HEK293T (cell line): ENCODE measurements around the gene RGS7.

Experiments
- ARNT ChIP-seq: fragments of 450-650 bp; IDR thresholded peaks from 2 replicates; pipeline ENCODE4 v1.6.1; 2017; ENCODE audit warnings: mild to moderate bottlenecking
- BHLHE40 ChIP-seq: fragments of 450-650 bp; IDR thresholded peaks from 2 replicates; pipeline ENCODE4 v1.6.1; 2016; ENCODE audit warnings: mild to moderate bottlenecking, moderate library complexity, borderline replicate concordance
- ELF4 ChIP-seq: fragments of 450-650 bp; IDR thresholded peaks from 2 replicates; pipeline ENCODE4 v1.6.1; 2017; ENCODE audit warnings: antibody characterized with exemption
- FOXA1 ChIP-seq: fragments of 450-650 bp; IDR thresholded peaks from 2 replicates; pipeline ENCODE4 v1.6.1; 2016; ENCODE audit warnings: mild to moderate bottlenecking
- FOXK2 ChIP-seq: fragments of 450-650 bp; IDR thresholded peaks from 2 replicates; pipeline ENCODE4 v1.6.1; 2016; ENCODE audit warnings: mild to moderate bottlenecking
- FOXM1 ChIP-seq: fragments of 450-650 bp; IDR thresholded peaks from 2 replicates; pipeline ENCODE4 v1.6.1; 2017; ENCODE audit warnings: mild to moderate bottlenecking, borderline replicate concordance
- HDGF ChIP-seq: fragments of 450-650 bp; IDR thresholded peaks from 2 replicates; pipeline ENCODE4 v1.6.1; 2017; ENCODE audit warnings: antibody characterized with exemption, borderline replicate concordance
- L3MBTL2 ChIP-seq: fragments of 450-650 bp; conservative IDR thresholded peaks from 2 replicates; pipeline ENCODE4 v1.6.1; 2016; ENCODE audit warnings: mild to moderate bottlenecking
- LEF1 ChIP-seq: fragments of 450-650 bp; IDR thresholded peaks from 2 replicates; pipeline ENCODE4 v1.6.1; 2017; ENCODE audit warnings: mild to moderate bottlenecking, borderline replicate concordance
- NFRKB ChIP-seq: fragments of 450-650 bp; IDR thresholded peaks from 2 replicates; pipeline ENCODE4 v1.6.1; 2016; ENCODE audit warnings: mild to moderate bottlenecking, moderate library complexity
- PKNOX1 ChIP-seq: fragments of 450-650 bp; IDR thresholded peaks from 2 replicates; pipeline ENCODE4 v1.6.1; 2016
- SP1 ChIP-seq: fragments of 450-650 bp; IDR thresholded peaks from 2 replicates; pipeline ENCODE4 v1.6.1; 2017
- SUZ12 ChIP-seq: fragments of 450-650 bp; IDR thresholded peaks from 2 replicates; pipeline ENCODE4 v1.6.1; 2016; ENCODE audit warnings: mild to moderate bottlenecking
- TARDBP ChIP-seq: fragments of 450-650 bp; IDR thresholded peaks from 2 replicates; pipeline ENCODE4 v1.6.1; 2016

- TF ChIP-seq PKNOX1 = no peak
- no peak for TF ChIP-seq NFRKB
- no peak for TF ChIP-seq ARNT
- no peak for TF ChIP-seq TARDBP
- TF ChIP-seq FOXM1 = no peak
- no peak for TF ChIP-seq ELF4
- no peak for TF ChIP-seq BHLHE40
- TF ChIP-seq SP1 = no peak
- no peak for TF ChIP-seq HDGF
- no peak for TF ChIP-seq LEF1
- TF ChIP-seq SUZ12 = no peak
- TF ChIP-seq FOXA1 = no peak
- TF ChIP-seq FOXK2 = no peak
- no peak for TF ChIP-seq L3MBTL2
Observed at GRCh38 chr1:240876071-240876470, 480.9 kb downstream of the RGS7 start.
